NK-92 treated with Interleukin-12 subunit alpha and Interleukin-12 subunit beta, amount 100 ng/mL, for 24 hours (cell line): ENCODE data around the gene NKAIN2.

Source experiments
- DNase-seq: peaks from one replicate; lab custom pipeline; 2025; lab: John Stamatoyannopoulos, UW

The NKAIN2 gene

GRCh38 chr6:123803504-123804013 is at the start of gene NKAIN2:
NKAIN2 (plus strand) TSS chr6:123803865.
- no peak for DNase-seq

GRCh38 chr6:123759472-123759871 is 44.2 kb upstream of the NKAIN2 start:
- no peak for DNase-seq

- DNase-seq: no peak
Measured at GRCh38 chr6:123763904-123764303, 39.8 kb upstream of the NKAIN2 start.

- no peak for DNase-seq
Measured at GRCh38 chr6:123764722-123765121, 38.9 kb upstream of the NKAIN2 start.

- DNase-seq: no peak
Measured at GRCh38 chr6:123768921-123769320, 34.7 kb upstream of the NKAIN2 start.

- no peak for DNase-seq
Measured at GRCh38 chr6:123769431-123769830, 34.2 kb upstream of the NKAIN2 start.

- DNase-seq: no peak
Measured at GRCh38 chr6:123770247-123770949, 33.3 kb upstream of the NKAIN2 start.

GRCh38 chr6:123771126-123771525 is 32.5 kb upstream of the NKAIN2 start:
- DNase-seq: no peak

GRCh38 chr6:123777563-123777962 is 26.1 kb upstream of the NKAIN2 start:
- DNase-seq: no peak

- no peak for DNase-seq
Measured at GRCh38 chr6:123780021-123780420, 23.6 kb upstream of the NKAIN2 start.

GRCh38 chr6:123784330-123784729 is 19.3 kb upstream of the NKAIN2 start:
- no peak for DNase-seq

- no peak for DNase-seq
Measured at GRCh38 chr6:123785039-123785438, 18.6 kb upstream of the NKAIN2 start.

- no peak for DNase-seq
Measured at GRCh38 chr6:123788319-123788718, 15.3 kb upstream of the NKAIN2 start.

GRCh38 chr6:123794190-123794589 is 9.5 kb upstream of the NKAIN2 start:
- DNase-seq: no peak

- DNase-seq: no peak
Measured at GRCh38 chr6:123794799-123795198, 8.9 kb upstream of the NKAIN2 start.

GRCh38 chr6:123801067-123801466 is 2.6 kb upstream of the NKAIN2 start:
- no peak for DNase-seq

- DNase-seq: no peak
Measured at GRCh38 chr6:123802351-123802696, 1.3 kb upstream of the NKAIN2 start.

- no peak for DNase-seq
Measured at GRCh38 chr6:123802697-123803503, 765 bp upstream of the NKAIN2 start.

- no peak for DNase-seq
Measured at GRCh38 chr6:123804014-123804786, 535 bp downstream of the NKAIN2 start.

GRCh38 chr6:123804787-123805540 is 1.3 kb downstream of the NKAIN2 start:
- DNase-seq: no peak

- DNase-seq: no peak
Measured at GRCh38 chr6:123805921-123806320, 2.3 kb downstream of the NKAIN2 start.

- no peak for DNase-seq
Measured at GRCh38 chr6:123806561-123806960, 2.9 kb downstream of the NKAIN2 start.
